NCI-H2081 (cell line): Measurements from ENCODE around the gene ERF.

ENCODE experiments used
- DNase-seq, 2 experiments: peaks; one replicate each; lab custom pipeline; 2025; lab: John Stamatoyannopoulos, UW

The ERF gene

GRCh38 chr19:42214810-42215485 lies 40.0 kb downstream of the ERF start:
- DNase-seq, result no peak

GRCh38 chr19:42212886-42213285 lies 42.0 kb downstream of the ERF start:
- DNase-seq, result no peak

- DNase-seq, result peak in 1 of 2 experiments; percentile 9
Measured at GRCh38 chr19:42208612-42209011, 46.3 kb downstream of the ERF start.

GRCh38 chr19:42207767-42208271 lies 47.1 kb downstream of the ERF start:
- no peak for DNase-seq

DNA sequence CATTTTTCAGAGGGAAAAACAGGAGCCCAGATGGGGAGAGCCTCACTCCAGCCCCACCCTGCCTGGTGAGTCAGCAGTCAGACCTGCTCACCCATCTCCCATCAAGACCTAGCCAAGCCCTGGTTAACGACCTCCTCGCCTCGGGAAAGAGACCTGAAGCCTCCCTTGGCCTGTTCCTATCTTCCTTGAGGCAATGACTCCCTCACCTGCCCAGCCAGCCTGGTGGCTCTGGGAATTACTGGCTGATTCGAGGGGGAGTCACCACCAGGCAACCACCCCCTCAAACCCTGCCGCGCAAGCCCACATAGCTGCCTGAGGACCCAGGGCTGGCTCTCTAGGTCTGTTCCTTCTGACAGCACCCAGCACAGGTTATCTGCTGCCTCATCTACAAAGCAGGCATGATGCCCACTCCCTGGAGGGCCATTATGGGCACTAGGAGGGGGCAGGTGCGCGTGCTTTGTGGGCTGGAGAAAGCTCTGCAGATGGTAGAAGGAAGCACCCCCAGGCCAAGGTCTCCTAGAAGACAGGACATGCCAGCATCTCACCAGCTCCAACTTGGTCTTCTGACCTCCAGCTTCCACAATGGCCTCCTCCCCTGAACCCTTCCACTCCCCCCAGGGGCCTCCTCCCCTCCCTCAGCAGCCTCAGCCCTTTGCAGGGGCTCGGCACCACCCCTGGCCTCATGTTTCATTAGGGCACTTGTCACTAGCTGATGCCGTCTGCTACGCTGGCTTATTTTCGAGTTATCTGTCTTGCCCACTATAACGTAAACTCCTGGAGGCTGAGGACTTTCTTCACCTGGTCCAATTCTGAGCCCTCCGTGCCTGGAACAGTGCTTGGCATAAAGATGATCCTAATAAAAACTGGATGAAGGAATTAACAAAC lies 47.8 kb downstream of the ERF start:
- no peak for DNase-seq

DNA sequence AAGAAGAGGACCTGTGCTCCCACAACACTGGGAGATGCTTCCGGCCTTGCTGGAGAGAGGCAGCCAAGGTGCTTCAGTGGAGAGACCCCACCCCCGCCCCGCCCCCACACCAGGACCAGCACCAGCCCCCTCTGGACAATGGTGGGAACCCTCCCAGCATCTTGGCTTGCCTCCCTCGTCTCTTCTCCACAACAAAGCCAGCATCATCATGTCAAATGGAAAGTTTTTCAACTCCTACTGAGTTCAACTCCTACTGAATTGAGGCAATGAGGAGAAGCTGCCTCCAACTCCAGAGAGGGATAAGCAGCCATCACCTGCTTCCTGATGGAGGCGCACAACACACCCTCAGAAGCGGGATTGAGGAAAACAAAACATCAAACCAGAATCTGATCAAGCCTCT lies 50.3 kb downstream of the ERF start:
- DNase-seq, result no peak

GRCh38 chr19:42203700-42204099 lies 51.2 kb downstream of the ERF start:
- no peak for DNase-seq

DNA sequence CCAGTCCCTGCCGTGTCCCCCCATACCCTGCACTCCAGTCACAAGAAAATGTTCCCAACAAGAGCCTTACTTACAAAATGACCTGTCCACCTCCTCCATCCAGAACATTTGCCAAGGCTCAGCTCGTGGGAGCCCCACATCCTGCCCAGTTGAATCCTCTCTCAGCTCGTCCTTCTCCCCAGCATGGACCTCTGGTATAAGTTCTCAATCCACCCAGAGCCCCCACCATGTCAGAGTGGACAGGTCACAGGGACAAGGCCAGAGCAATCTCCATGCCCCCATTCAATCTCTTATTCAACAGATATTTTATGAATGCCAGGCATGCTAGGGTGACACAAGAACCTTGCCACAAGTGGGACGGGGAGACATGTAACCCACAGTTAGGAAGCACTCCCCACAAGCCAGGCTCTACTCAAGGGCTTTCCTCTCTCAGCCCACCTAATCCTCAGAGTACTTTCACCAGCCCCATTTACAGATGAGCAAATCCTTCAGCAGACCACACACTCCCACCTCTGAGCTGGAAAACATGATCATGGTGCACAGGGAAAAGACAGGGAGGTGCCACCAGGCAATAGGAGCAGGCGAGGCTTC lies 52.5 kb downstream of the ERF start:
- DNase-seq, result no peak

GRCh38 chr19:42201489-42202289 lies 53.2 kb downstream of the ERF start:
- no peak for DNase-seq

GRCh38 chr19:42200116-42200715 lies 54.7 kb downstream of the ERF start:
- DNase-seq, result no peak

- DNase-seq, result no peak
Measured at GRCh38 chr19:42199440-42200115, 55.4 kb downstream of the ERF start.

DNA sequence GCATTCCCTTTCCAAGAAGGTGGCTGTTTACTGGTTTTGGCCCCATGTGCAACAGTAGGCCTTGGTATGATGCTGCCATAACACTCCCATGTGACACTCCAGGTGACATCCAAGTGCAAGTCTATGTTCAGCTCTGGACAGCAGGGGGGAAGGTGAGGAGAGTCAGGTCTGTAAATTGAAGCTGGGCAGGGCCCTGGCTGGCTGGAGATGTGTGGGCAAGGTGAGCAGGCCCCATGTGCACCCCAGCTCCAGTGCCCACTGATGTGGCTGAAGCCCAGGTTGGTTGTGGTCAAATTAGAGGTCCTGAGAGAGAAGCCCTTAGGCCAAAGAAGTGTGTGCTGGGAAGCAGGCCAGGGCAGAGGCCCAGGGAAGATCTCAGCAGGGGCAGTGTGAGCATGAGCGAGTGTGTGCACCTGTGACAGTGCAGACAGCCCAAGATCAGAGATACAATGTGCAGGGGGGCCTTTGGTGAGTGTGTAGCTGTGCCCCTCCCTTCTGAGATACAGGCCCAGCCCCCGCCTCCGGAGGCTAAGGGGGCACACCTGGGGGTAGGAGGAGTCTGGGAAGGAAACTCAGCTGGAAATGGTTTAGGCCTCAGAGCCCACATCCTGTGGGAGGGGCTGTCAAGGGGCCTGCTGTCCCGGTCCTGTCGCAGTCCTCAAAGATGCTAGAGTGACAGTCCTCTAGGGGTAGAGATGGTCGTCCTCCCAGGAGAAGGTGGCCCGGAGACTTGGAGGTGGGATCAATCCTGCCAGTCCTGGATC lies 56.1 kb downstream of the ERF start:
- DNase-seq, result no peak
